HEK293T (cell line): Measurements from ENCODE around the gene ADGRG4.

Source experiments
- CTCF ChIA-PET: fragments of 350-600 bp; formaldehyde crosslinking; extraction: SDS; loops from one replicate; lab custom pipeline; 2021; ENCODE audit warnings: antibody characterized with exemption, inconsistent platforms; lab: Yijun Ruan, JAX
- POLR2A ChIA-PET: fragments of 350-600 bp; formaldehyde crosslinking; extraction: SDS; loops from one replicate; lab custom pipeline; 2020; ENCODE audit warnings: antibody characterized with exemption, inconsistent platforms; lab: Yijun Ruan, JAX
- DNase-seq: peaks from one replicate; pipeline ENCODE4 v3.0.0; 2012; ENCODE audit warnings: mixed read lengths; ENCODE audit errors: extremely low spot score
- ARNT ChIP-seq: fragments of 450-650 bp; IDR thresholded peaks from 2 replicates; pipeline ENCODE4 v1.6.1; 2017; ENCODE audit warnings: mild to moderate bottlenecking
- BHLHE40 ChIP-seq: fragments of 450-650 bp; IDR thresholded peaks from 2 replicates; pipeline ENCODE4 v1.6.1; 2016; ENCODE audit warnings: mild to moderate bottlenecking, moderate library complexity, borderline replicate concordance
- CTBP1 ChIP-seq: fragments of 450-650 bp; IDR thresholded peaks from 2 replicates; pipeline ENCODE4 v1.6.1; 2016; ENCODE audit warnings: borderline replicate concordance
- ELF4 ChIP-seq: fragments of 450-650 bp; IDR thresholded peaks from 2 replicates; pipeline ENCODE4 v1.6.1; 2017; ENCODE audit warnings: antibody characterized with exemption
- FOXA1 ChIP-seq: fragments of 450-650 bp; IDR thresholded peaks from 2 replicates; pipeline ENCODE4 v1.6.1; 2016; ENCODE audit warnings: mild to moderate bottlenecking
- FOXK2 ChIP-seq: fragments of 450-650 bp; IDR thresholded peaks from 2 replicates; pipeline ENCODE4 v1.6.1; 2016; ENCODE audit warnings: mild to moderate bottlenecking
- FOXM1 ChIP-seq: fragments of 450-650 bp; IDR thresholded peaks from 2 replicates; pipeline ENCODE4 v1.6.1; 2017; ENCODE audit warnings: mild to moderate bottlenecking, borderline replicate concordance
- HDGF ChIP-seq: fragments of 450-650 bp; IDR thresholded peaks from 2 replicates; pipeline ENCODE4 v1.6.1; 2017; ENCODE audit warnings: antibody characterized with exemption, borderline replicate concordance
- L3MBTL2 ChIP-seq: fragments of 450-650 bp; conservative IDR thresholded peaks from 2 replicates; pipeline ENCODE4 v1.6.1; 2016; ENCODE audit warnings: mild to moderate bottlenecking
- LEF1 ChIP-seq: fragments of 450-650 bp; IDR thresholded peaks from 2 replicates; pipeline ENCODE4 v1.6.1; 2017; ENCODE audit warnings: mild to moderate bottlenecking, borderline replicate concordance
- NFRKB ChIP-seq: fragments of 450-650 bp; IDR thresholded peaks from 2 replicates; pipeline ENCODE4 v1.6.1; 2016; ENCODE audit warnings: mild to moderate bottlenecking, moderate library complexity
- SP1 ChIP-seq: fragments of 450-650 bp; IDR thresholded peaks from 2 replicates; pipeline ENCODE4 v1.6.1; 2017
- SUZ12 ChIP-seq: fragments of 450-650 bp; IDR thresholded peaks from 2 replicates; pipeline ENCODE4 v1.6.1; 2016; ENCODE audit warnings: mild to moderate bottlenecking
- TARDBP ChIP-seq: fragments of 450-650 bp; IDR thresholded peaks from 2 replicates; pipeline ENCODE4 v1.6.1; 2016
- ZNF384 ChIP-seq: fragments of 450-650 bp; IDR thresholded peaks from 2 replicates; pipeline ENCODE4 v1.6.1; 2016
- TF ChIP-seq, protein P1 (sequence below): fragments of 450-650 bp; IDR thresholded peaks from 2 replicates; pipeline ENCODE4 v1.6.1; 2016

Gene ADGRG4

DNA sequence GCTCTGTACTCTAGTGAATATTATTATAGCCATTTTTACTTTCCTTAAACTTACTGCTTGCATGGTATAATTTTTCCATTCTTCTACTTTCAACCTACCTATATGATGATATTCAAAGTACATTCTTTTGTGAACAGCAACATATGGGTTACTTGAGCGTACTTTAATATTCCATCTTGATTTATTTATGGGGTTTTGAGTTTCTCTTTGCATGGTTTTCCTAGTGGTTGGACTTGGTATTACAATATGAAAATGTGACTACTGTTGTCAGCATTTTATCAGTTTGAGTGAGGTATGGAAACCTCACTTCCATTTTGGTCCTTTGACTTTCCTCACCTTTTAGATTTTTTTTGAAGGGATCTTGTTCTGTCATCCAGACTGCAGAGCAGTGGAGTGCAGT lies 35.9 kb downstream of the ADGRG4 start:
- TF ChIP-seq CTBP1 (no peak), BHLHE40 (no peak), L3MBTL2 (no peak), ARNT (no peak), ZNF384 (no peak), ELF4 (no peak), FOXK2 (no peak), FOXM1 (no peak), LEF1 (no peak), TARDBP (no peak), SP1 (no peak)
- ChIA-PET CTCF (interaction anchor here (0.6 to 0.9 kb wide), 2 partner anchors 11 to 14 kb away, joined by 3 to 4 read pairs; no protein-coding TSS in a partner anchor), POLR2A (no interaction called here)
- DNase-seq: peak; percentile 12

DNA sequence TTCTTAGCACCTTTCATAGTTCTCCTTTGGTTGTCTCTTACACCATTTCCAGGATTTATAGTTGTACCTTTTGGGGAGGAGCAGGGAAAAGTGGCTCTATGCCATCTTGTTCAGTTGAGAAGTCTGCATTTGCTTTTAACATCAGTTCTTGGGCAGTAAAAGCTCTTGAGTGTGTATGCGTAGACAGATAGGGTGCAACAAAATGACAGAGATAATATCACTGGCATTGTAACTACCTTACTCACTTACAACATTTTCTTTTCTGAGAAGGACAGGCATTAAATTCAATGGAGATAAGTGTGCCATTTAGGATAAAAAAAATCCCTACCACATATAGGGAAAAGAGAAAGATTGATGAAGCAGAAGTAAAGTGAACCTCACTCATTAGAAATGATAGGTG lies 38.9 kb downstream of the ADGRG4 start:
- TF ChIP-seq TARDBP (no peak), FOXK2 (no peak), FOXA1 (no peak), NFRKB (no peak), BHLHE40 (no peak), ARNT (no peak), L3MBTL2 (no peak), LEF1 (no peak), CTBP1 (no peak)
- CTCF ChIA-PET: no interaction called here
- DNase-seq: no peak
- POLR2A ChIA-PET: no interaction called here

DNA sequence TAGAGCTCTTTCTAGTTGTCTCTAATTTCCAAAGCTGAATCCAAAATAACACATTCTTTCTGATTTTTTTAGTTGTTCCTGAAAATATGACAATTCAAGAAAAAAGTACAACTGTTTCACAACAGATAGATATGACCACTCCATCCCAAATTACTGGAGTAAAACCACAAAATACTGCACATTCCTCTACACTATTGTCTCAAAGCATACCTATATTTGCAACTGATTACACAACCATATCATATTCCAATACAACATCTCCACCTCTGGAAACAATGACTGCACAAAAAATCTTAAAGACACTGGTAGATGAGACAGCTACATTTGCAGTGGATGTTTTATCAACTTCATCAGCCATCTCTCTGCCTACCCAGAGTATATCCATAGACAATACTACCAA lies 43.6 kb downstream of the ADGRG4 start:
- POLR2A ChIA-PET: interaction anchor here (0.6 kb wide), 1 partner anchor 535 kb away, joined by 3 read pairs; no protein-coding TSS in a partner anchor
- TF ChIP-seq SUZ12 (no peak), ZNF384 (no peak), L3MBTL2 (no peak), LEF1 (no peak), BHLHE40 (no peak), FOXM1 (no peak), ARNT (no peak), TARDBP (no peak), SP1 (no peak), FOXA1 (no peak), CTBP1 (no peak), HDGF (no peak), ELF4 (no peak), FOXK2 (no peak), NFRKB (no peak)
- TF ChIP-seq, protein P1, sequence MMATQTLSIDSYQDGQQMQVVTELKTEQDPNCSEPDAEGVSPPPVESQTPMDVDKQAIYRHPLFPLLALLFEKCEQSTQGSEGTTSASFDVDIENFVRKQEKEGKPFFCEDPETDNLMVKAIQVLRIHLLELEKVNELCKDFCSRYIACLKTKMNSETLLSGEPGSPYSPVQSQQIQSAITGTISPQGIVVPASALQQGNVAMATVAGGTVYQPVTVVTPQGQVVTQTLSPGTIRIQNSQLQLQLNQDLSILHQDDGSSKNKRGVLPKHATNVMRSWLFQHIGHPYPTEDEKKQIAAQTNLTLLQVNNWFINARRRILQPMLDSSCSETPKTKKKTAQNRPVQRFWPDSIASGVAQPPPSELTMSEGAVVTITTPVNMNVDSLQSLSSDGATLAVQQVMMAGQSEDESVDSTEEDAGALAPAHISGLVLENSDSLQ: no peak
- no peak for DNase-seq
- CTCF ChIA-PET: no interaction called here

DNA sequence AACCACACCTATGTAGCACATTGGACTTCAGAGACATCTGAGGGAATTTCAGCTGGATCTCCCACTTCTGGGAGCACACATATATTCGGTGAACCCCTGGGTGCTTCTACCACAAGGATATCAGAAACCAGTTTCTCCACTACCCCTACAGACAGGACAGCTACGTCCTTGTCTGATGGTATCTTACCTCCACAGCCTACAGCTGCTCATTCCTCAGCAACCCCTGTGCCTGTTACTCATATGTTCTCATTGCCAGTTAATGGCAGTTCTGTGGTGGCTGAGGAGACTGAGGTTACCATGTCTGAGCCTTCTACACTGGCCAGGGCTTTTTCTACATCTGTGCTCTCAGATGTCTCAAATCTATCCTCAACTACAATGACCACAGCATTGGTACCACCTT lies 45.7 kb downstream of the ADGRG4 start:
- ChIA-PET POLR2A (no interaction called here), CTCF (interaction anchor here (0.6 kb wide), 1 partner anchor 184 kb away, joined by 3 read pairs; no protein-coding TSS in a partner anchor)
- TF ChIP-seq NFRKB (no peak), ZNF384 (no peak), SP1 (no peak), HDGF (no peak), SUZ12 (no peak), L3MBTL2 (no peak), TARDBP (no peak), FOXA1 (no peak), ARNT (no peak), CTBP1 (no peak), LEF1 (no peak), FOXK2 (no peak), ELF4 (no peak), FOXM1 (no peak), BHLHE40 (no peak)
- TF ChIP-seq, protein P1: no peak
- no peak for DNase-seq

DNA sequence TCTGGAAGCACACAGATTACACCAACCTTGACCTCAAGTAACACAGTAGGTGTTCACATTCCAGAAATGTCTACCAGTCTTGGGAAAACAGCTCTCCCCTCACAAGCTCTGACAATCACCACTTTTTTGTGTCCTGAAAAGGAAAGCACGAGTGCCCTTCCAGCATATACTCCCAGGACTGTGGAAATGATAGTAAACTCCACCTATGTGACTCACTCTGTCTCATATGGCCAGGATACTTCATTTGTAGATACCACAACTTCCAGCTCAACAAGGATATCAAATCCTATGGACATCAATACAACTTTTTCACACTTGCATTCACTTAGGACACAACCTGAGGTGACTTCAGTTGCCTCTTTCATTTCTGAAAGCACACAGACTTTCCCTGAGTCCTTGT lies 46.9 kb downstream of the ADGRG4 start:
- ChIA-PET CTCF (interaction anchor here (0.6 kb wide), 1 partner anchor 11 kb away, joined by 3 read pairs; no protein-coding TSS in a partner anchor), POLR2A (interaction anchor here (0.6 kb wide), 1 partner anchor 189 kb away, joined by 3 read pairs; no protein-coding TSS in a partner anchor)
- no peak for TF ChIP-seq HDGF
- TF ChIP-seq ARNT: no peak
- TF ChIP-seq, protein P1: no peak
- no peak for TF ChIP-seq L3MBTL2
- no peak for TF ChIP-seq SUZ12
- TF ChIP-seq CTBP1: no peak
- no peak for TF ChIP-seq FOXK2
- TF ChIP-seq BHLHE40: no peak
- no peak for TF ChIP-seq FOXM1
- TF ChIP-seq ZNF384: no peak
- DNase-seq: no peak

DNA sequence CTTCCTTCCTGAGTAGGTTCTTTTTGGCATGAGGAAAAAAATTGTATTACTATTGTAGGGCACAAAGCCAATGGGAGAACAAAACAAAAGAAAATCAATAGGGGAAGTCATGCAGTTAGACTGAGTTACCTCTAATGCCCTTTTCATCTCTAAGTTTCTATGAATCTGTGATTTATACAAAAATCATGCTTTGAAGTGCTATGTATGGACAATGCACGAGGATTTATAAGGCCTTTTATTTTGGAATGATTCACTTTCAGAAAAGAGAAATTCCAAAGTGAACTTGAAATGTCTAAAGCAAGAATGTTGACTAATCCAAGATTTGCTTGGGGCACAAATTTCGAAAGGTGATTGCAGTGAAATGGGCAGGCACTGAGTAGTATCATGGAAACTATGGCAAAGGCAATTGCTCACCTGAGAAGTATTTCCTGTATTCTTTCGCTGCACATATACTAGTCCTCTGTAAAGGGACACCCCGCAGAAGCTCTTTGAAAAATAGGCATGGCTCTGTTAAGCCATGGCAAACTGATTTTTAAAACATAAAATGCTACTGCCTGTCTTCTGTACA lies 52.8 kb downstream of the ADGRG4 start:
- ChIA-PET POLR2A (no interaction called here), CTCF (no interaction called here)
- no peak for DNase-seq
- TF ChIP-seq FOXM1: no peak
- TF ChIP-seq, protein P1: no peak
- no peak for TF ChIP-seq FOXK2
- TF ChIP-seq HDGF: no peak
- TF ChIP-seq ZNF384: no peak
- TF ChIP-seq BHLHE40: no peak
- TF ChIP-seq SUZ12: no peak
- TF ChIP-seq NFRKB: no peak
- TF ChIP-seq SP1: no peak
- no peak for TF ChIP-seq FOXA1
- no peak for TF ChIP-seq ARNT
- TF ChIP-seq ELF4: no peak
- TF ChIP-seq CTBP1: no peak
- TF ChIP-seq TARDBP: no peak
- TF ChIP-seq L3MBTL2: no peak
- TF ChIP-seq LEF1: no peak
